Neural cell (in vitro differentiated cells): ENCODE measurements around the gene TUBA8. TPM values are rescaled to one million over a fixed set of nuclear protein-coding genes. Genes with fewer than 3 reads are reported as not detected.

Experiments
- H2AFZ ChIP-seq: fragments of 200-600, 300-800 bp; sonication (generic), shearing (Covaris generic); 2 replicates; pipeline ENCODE4 v1.6.0; 2014; ENCODE audit warnings: low read depth, mild to moderate bottlenecking, antibody characterized with exemption, low read length, moderate library complexity
- H3F3A ChIP-seq: fragments of 200-600 bp; shearing (Covaris generic); 2 replicates; pipeline ENCODE4 v1.6.1; 2016; ENCODE audit warnings: mild to moderate bottlenecking, moderate library complexity, mixed read lengths, antibody characterized with exemption, low read length; ENCODE audit not compliant: insufficient read depth, poor library complexity, severe bottlenecking
- H3K27ac ChIP-seq: fragments of 200-600, 300-800 bp; sonication (generic), shearing (Covaris generic); 2 replicates; pipeline ENCODE4 v1.5.1; 2014; ENCODE audit warnings: mild to moderate bottlenecking, low read length, moderate library complexity
- H3K27me3 ChIP-seq: fragments of 300-800, 200-600 bp; sonication (generic), shearing (Covaris generic); 2 replicates; pipeline ENCODE4 v1.6.0; 2014; ENCODE audit warnings: mild to moderate bottlenecking, low read depth, low read length, moderate library complexity; ENCODE audit not compliant: insufficient read depth
- H3K36me3 ChIP-seq: fragments of 300-800, 200-600 bp; sonication (generic), shearing (Covaris generic); 2 replicates; pipeline ENCODE4 v1.5.1; 2014; ENCODE audit warnings: mild to moderate bottlenecking, antibody characterized with exemption, low read length, moderate library complexity; ENCODE audit not compliant: insufficient read depth
- H3K4me2 ChIP-seq: fragments of 300-800, 200-600 bp; sonication (generic), shearing (Covaris generic); 2 replicates; pipeline ENCODE4 v1.6.0; 2014; ENCODE audit warnings: mild to moderate bottlenecking, low read length
- H3K4me3 ChIP-seq: fragments of 300-800, 200-600 bp; sonication (generic), shearing (Covaris generic); 2 replicates; pipeline ENCODE4 v1.5.1; 2014; ENCODE audit warnings: mild to moderate bottlenecking, low read length, moderate library complexity
- H3K79me2 ChIP-seq: fragments of 200-600 bp; shearing (Covaris generic); replicated peaks from 2 replicates; pipeline ENCODE4 v1.6.0; 2014; ENCODE audit warnings: mild to moderate bottlenecking, low read length, moderate library complexity; ENCODE audit not compliant: insufficient read depth
- H3K9ac ChIP-seq: fragments of 300-800, 200-600 bp; sonication (generic), shearing (Covaris generic); 2 replicates; pipeline ENCODE4 v1.6.1; 2016; ENCODE audit warnings: mild to moderate bottlenecking, low read length, mixed read lengths
- H3K9me2 ChIP-seq: fragments of 200-600 bp; shearing (Covaris generic); 2 replicates; pipeline ENCODE4 v1.6.1; 2016; ENCODE audit warnings: mild to moderate bottlenecking, low read length, mixed read lengths; ENCODE audit not compliant: insufficient read depth
- H3K9me3 ChIP-seq: fragments of 200-600, 300-800 bp; sonication (generic), shearing (Covaris generic); 2 replicates; pipeline ENCODE4 v1.6.1; 2016; ENCODE audit warnings: mild to moderate bottlenecking, mixed run types, low read length, moderate library complexity, mixed read lengths
- H4K20me1 ChIP-seq: fragments of 200-600 bp; shearing (Covaris generic); 2 replicates; pipeline ENCODE4 v1.6.1; 2016; ENCODE audit warnings: mild to moderate bottlenecking, mixed run types; ENCODE audit not compliant: insufficient read depth
- CTCF ChIP-seq: fragments of 450-650 bp; IDR thresholded peaks from 2 replicates; pipeline ENCODE4 v1.5.1; 2014; ENCODE audit warnings: antibody characterized with exemption, mild to moderate bottlenecking, moderate library complexity; ENCODE audit not compliant: poor library complexity, severe bottlenecking
- EP300 ChIP-seq: fragments of 450-650 bp; conservative IDR thresholded peaks from 2 replicates; pipeline ENCODE4 v1.6.1; 2014; ENCODE audit warnings: antibody characterized with exemption, mild to moderate bottlenecking, moderate library complexity; ENCODE audit not compliant: poor library complexity, severe bottlenecking
- EZH2 ChIP-seq: fragments of 200-600, 300-800 bp; shearing (Covaris generic), sonication (generic); IDR thresholded peaks from 2 replicates; pipeline ENCODE4 v1.6.1; 2014; ENCODE audit warnings: antibody characterized with exemption, low read length, borderline replicate concordance, mild to moderate bottlenecking; ENCODE audit not compliant: insufficient read depth, poor library complexity, severe bottlenecking
- MXI1 ChIP-seq: fragments of 450-650 bp; conservative IDR thresholded peaks from 2 replicates; pipeline ENCODE4 v1.6.1; 2014; ENCODE audit warnings: antibody characterized with exemption, mild to moderate bottlenecking; ENCODE audit not compliant: poor library complexity, severe bottlenecking
- POLR2AphosphoS5 ChIP-seq: IDR thresholded peaks from 2 replicates; pipeline ENCODE4 v1.6.1; 2012
- RAD21 ChIP-seq: fragments of 450-650 bp; conservative IDR thresholded peaks from 2 replicates; pipeline ENCODE4 v1.6.1; 2014; ENCODE audit warnings: antibody characterized with exemption, mild to moderate bottlenecking, moderate library complexity
- SMC3 ChIP-seq: fragments of 450-650 bp; conservative IDR thresholded peaks from 2 replicates; pipeline ENCODE4 v1.6.1; 2014; ENCODE audit warnings: antibody characterized with exemption, mild to moderate bottlenecking, moderate library complexity; ENCODE audit not compliant: poor library complexity
- TAF1 ChIP-seq: IDR thresholded peaks from 2 replicates; pipeline ENCODE4 v1.6.1; 2012; ENCODE audit warnings: low read depth
- polyA plus RNA-seq: library from polyadenylated mRNA; depleted of rRNA; stranded (reverse); fragments of >200 nt; gene quantifications from 2 replicates; pipeline ENCODE4 v1.2.3, GENCODE V29; 2014
- TF ChIP-seq, protein P1 (sequence below): IDR thresholded peaks from 2 replicates; pipeline ENCODE4 v1.6.1; 2012; ENCODE audit warnings: borderline replicate concordance

The TUBA8 gene
- polyA plus RNA-seq, 1 donor from 2014 or later: 1.8 TPM

GRCh38 chr22:18146389-18146753 is 35.8 kb downstream of the TUBA8 start:
- Histone ChIP-seq H3K9me2 (no peaks in the 10 kb centered on the region), H3K27ac (no peak overlapping the region), H3K79me2 (no peaks in the 10 kb centered on the region), H3K9me3 (no peaks in the 10 kb centered on the region), H3K4me2 (no peak overlapping the region), H3K4me3 (no peak overlapping the region), H3K9ac (no peak overlapping the region), H3F3A (no peaks in the 10 kb centered on the region), H4K20me1 (no peaks in the 10 kb centered on the region), H2AFZ (no peak overlapping the region), H3K36me3 (no peaks in the 10 kb centered on the region), H3K27me3 (peaks cover 7% of the 10 kb centered on the region)
- TF ChIP-seq EZH2 (no peak), TAF1 (no peak), EP300 (no peak), MXI1 (no peak), RAD21 (no peak), CTCF (no peak), POLR2AphosphoS5 (no peak), SMC3 (no peak)
- TF ChIP-seq, protein P1, sequence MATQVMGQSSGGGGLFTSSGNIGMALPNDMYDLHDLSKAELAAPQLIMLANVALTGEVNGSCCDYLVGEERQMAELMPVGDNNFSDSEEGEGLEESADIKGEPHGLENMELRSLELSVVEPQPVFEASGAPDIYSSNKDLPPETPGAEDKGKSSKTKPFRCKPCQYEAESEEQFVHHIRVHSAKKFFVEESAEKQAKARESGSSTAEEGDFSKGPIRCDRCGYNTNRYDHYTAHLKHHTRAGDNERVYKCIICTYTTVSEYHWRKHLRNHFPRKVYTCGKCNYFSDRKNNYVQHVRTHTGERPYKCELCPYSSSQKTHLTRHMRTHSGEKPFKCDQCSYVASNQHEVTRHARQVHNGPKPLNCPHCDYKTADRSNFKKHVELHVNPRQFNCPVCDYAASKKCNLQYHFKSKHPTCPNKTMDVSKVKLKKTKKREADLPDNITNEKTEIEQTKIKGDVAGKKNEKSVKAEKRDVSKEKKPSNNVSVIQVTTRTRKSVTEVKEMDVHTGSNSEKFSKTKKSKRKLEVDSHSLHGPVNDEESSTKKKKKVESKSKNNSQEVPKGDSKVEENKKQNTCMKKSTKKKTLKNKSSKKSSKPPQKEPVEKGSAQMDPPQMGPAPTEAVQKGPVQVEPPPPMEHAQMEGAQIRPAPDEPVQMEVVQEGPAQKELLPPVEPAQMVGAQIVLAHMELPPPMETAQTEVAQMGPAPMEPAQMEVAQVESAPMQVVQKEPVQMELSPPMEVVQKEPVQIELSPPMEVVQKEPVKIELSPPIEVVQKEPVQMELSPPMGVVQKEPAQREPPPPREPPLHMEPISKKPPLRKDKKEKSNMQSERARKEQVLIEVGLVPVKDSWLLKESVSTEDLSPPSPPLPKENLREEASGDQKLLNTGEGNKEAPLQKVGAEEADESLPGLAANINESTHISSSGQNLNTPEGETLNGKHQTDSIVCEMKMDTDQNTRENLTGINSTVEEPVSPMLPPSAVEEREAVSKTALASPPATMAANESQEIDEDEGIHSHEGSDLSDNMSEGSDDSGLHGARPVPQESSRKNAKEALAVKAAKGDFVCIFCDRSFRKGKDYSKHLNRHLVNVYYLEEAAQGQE: no peak

- Histone ChIP-seq H3K9me2 (no peaks in the 10 kb centered on the region), H3K4me2 (no peak overlapping the region), H3K4me3 (no peak overlapping the region), H3K27me3 (peaks cover 7% of the 10 kb centered on the region), H3K9me3 (no peaks in the 10 kb centered on the region), H3K27ac (no peak overlapping the region), H3K36me3 (no peaks in the 10 kb centered on the region), H2AFZ (no peak overlapping the region), H3F3A (no peaks in the 10 kb centered on the region), H4K20me1 (no peaks in the 10 kb centered on the region), H3K9ac (no peak overlapping the region), H3K79me2 (no peaks in the 10 kb centered on the region)
- TF ChIP-seq TAF1: no peak
- TF ChIP-seq, protein P1: no peak
- no peak for TF ChIP-seq RAD21
- no peak for TF ChIP-seq SMC3
- TF ChIP-seq POLR2AphosphoS5: no peak
- no peak for TF ChIP-seq MXI1
- TF ChIP-seq CTCF: no peak
- TF ChIP-seq EP300: no peak
Observed at GRCh38 chr22:18147791-18148190, 37.2 kb downstream of the TUBA8 start.
